HPDE6-E6E7 (cell line): ENCODE data around the gene PHF23.

Experiments used
- DNase-seq: peaks from one replicate; pipeline ENCODE4 v3.0.0; 2011; ENCODE audit warnings: missing footprints; ENCODE audit errors: extremely low spot score

PHF23 gene

GRCh38 chr17:7219812-7220592 lies 19.3 kb downstream of the PHF23 start, which contains the start of the genes ACADVL and DLG4:
ACADVL (plus strand) TSS chr17:7219938; CDS start chr17:7219985, 47 bp downstream.
DLG4 (minus strand) TSS chr17:7219836.
- DNase-seq: peak; percentile 78

- no peak for DNase-seq
These were observed 19.9 kb downstream of the PHF23 start for GRCh38 chr17:7219229-7219811.

GRCh38 chr17:7218758-7219157 lies 20.5 kb downstream of the PHF23 start:
- DNase-seq: no peak

GRCh38 chr17:7218166-7218565 lies 21.1 kb downstream of the PHF23 start:
- DNase-seq: no peak

GRCh38 chr17:7217113-7217987 lies 21.9 kb downstream of the PHF23 start:
- DNase-seq: no peak

- DNase-seq: no peak
These were observed 22.8 kb downstream of the PHF23 start for GRCh38 chr17:7216242-7217112.

GRCh38 chr17:7215652-7216180 lies 23.5 kb downstream of the PHF23 start:
- DNase-seq: no peak

GRCh38 chr17:7215136-7215638 lies 24.1 kb downstream of the PHF23 start:
- DNase-seq: no peak

GRCh38 chr17:7214300-7215135 lies 24.7 kb downstream of the PHF23 start:
- peak; percentile 92 for DNase-seq

GRCh38 chr17:7213895-7214299 lies 25.4 kb downstream of the PHF23 start:
- DNase-seq: no peak

- DNase-seq: no peak
These were observed 27.6 kb downstream of the PHF23 start for GRCh38 chr17:7211491-7212273.

GRCh38 chr17:7208754-7209460 lies 30.4 kb downstream of the PHF23 start:
- DNase-seq: no peak

- DNase-seq: no peak
These were observed 31.2 kb downstream of the PHF23 start for GRCh38 chr17:7208027-7208571.

GRCh38 chr17:7207120-7208001 lies 31.9 kb downstream of the PHF23 start:
- no peak for DNase-seq

- no peak for DNase-seq
These were observed 33.7 kb downstream of the PHF23 start for GRCh38 chr17:7205561-7205960.

GRCh38 chr17:7204828-7205461 lies 34.3 kb downstream of the PHF23 start:
- no peak for DNase-seq

GRCh38 chr17:7204336-7204735 lies 34.9 kb downstream of the PHF23 start:
- no peak for DNase-seq
